ENCODE measurements around the gene TSPAN6.

DNA sequence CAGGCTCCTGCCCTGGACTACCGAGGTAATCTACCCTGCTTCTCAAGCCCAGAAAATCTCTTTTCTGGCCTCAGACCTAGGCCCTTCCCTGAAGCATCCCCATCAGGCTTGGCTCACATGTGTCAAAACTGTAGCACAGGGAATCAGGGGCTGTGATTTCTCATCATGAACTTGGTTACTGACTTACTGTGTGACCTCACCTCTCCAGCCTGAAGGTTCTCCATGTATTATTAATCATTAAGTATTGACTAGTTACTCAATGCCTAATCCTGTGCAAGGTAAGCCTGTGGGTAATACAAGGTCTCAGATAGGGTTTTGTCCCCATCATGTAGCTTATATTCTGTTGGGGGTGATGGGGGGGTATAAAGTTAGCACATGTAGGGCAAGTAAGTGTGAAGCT, 14.2 kb upstream of the TSPAN6 start:
- TF ChIP-seq, protein P1, sequence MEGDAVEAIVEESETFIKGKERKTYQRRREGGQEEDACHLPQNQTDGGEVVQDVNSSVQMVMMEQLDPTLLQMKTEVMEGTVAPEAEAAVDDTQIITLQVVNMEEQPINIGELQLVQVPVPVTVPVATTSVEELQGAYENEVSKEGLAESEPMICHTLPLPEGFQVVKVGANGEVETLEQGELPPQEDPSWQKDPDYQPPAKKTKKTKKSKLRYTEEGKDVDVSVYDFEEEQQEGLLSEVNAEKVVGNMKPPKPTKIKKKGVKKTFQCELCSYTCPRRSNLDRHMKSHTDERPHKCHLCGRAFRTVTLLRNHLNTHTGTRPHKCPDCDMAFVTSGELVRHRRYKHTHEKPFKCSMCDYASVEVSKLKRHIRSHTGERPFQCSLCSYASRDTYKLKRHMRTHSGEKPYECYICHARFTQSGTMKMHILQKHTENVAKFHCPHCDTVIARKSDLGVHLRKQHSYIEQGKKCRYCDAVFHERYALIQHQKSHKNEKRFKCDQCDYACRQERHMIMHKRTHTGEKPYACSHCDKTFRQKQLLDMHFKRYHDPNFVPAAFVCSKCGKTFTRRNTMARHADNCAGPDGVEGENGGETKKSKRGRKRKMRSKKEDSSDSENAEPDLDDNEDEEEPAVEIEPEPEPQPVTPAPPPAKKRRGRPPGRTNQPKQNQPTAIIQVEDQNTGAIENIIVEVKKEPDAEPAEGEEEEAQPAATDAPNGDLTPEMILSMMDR (IDR thresholded peaks at IDR 0.05; ENCODE audit: poor library complexity, severe bottlenecking), result no peak
- TF ChIP-seq SMC3 (conservative IDR thresholded peaks at IDR 0.05; ENCODE audit: poor library complexity) (no peak), EP300 (conservative IDR thresholded peaks at IDR 0.05; ENCODE audit: poor library complexity, severe bottlenecking) (no peak), EZH2 (IDR thresholded peaks at IDR 0.05; ENCODE audit: borderline replicate concordance, insufficient read depth, low read length, poor library complexity, severe bottlenecking) (no peak), POLR2AphosphoS5 (IDR thresholded peaks at IDR 0.05) (no peak), RAD21 (conservative IDR thresholded peaks at IDR 0.05) (no peak), MXI1 (conservative IDR thresholded peaks at IDR 0.05; ENCODE audit: poor library complexity, severe bottlenecking) (no peak), TAF1 (IDR thresholded peaks at IDR 0.05; ENCODE audit: low read depth) (no peak)
- TF ChIP-seq, protein P2, sequence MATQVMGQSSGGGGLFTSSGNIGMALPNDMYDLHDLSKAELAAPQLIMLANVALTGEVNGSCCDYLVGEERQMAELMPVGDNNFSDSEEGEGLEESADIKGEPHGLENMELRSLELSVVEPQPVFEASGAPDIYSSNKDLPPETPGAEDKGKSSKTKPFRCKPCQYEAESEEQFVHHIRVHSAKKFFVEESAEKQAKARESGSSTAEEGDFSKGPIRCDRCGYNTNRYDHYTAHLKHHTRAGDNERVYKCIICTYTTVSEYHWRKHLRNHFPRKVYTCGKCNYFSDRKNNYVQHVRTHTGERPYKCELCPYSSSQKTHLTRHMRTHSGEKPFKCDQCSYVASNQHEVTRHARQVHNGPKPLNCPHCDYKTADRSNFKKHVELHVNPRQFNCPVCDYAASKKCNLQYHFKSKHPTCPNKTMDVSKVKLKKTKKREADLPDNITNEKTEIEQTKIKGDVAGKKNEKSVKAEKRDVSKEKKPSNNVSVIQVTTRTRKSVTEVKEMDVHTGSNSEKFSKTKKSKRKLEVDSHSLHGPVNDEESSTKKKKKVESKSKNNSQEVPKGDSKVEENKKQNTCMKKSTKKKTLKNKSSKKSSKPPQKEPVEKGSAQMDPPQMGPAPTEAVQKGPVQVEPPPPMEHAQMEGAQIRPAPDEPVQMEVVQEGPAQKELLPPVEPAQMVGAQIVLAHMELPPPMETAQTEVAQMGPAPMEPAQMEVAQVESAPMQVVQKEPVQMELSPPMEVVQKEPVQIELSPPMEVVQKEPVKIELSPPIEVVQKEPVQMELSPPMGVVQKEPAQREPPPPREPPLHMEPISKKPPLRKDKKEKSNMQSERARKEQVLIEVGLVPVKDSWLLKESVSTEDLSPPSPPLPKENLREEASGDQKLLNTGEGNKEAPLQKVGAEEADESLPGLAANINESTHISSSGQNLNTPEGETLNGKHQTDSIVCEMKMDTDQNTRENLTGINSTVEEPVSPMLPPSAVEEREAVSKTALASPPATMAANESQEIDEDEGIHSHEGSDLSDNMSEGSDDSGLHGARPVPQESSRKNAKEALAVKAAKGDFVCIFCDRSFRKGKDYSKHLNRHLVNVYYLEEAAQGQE (IDR thresholded peaks at IDR 0.05; ENCODE audit: borderline replicate concordance), result no peak

Measured in neural cell (in vitro differentiated cells).